Endothelial cell of umbilical vein (primary cell): ENCODE measurements around the gene PMIS2. TPM values are rescaled to one million over a fixed set of nuclear protein-coding genes. Genes with fewer than 3 reads are reported as not detected.

Source experiments
- BruUV-seq: library from RNA; stranded (reverse); fragments of 400-500 nt; replicated peaks from 2 replicates; lab custom pipeline; 2021; lab: Mats Ljungman, UMichigan
- CTCF ChIA-PET: fragments of 300-600, 350-600 bp; sonication (Branson Sonifier 250); formaldehyde crosslinking; loops from one replicate; lab custom pipeline; 2021; ENCODE audit warnings: antibody characterized with exemption, inconsistent platforms; lab: Charles Lee
- POLR2A ChIA-PET: fragments of 300-600, 350-600 bp; sonication (Branson Sonifier 250); formaldehyde crosslinking; loops from one replicate; lab custom pipeline; 2021; ENCODE audit warnings: antibody characterized with exemption, inconsistent platforms; lab: Charles Lee
- DNase-seq: peaks from one replicate; pipeline ENCODE4 v3.0.0-alpha.2; 2011; ENCODE audit warnings: low read depth, low spot score
- FAIRE-seq: peaks from 2 replicates; lab custom pipeline; 2011; peaks lifted over from hg19 to GRCh38; lab: Jason Lieb, UNC
- H2AFZ ChIP-seq: 2 replicates; pipeline ENCODE4 v1.6.0; 2012; ENCODE audit warnings: low read depth, low read length, control low read depth, inconsistent platforms
- H3K27ac ChIP-seq: 2 replicates; pipeline ENCODE4 v1.5.1; 2011; ENCODE audit warnings: low read depth, mild to moderate bottlenecking, control low read depth, low read length, moderate library complexity; ENCODE audit not compliant: insufficient read depth
- H3K27me3 ChIP-seq, 2 experiments: 2 replicates each; pipeline versions ENCODE4 v1.6.0 to v1.6.1; 2011; ENCODE audit warnings: low read length in 2 of 2, mixed read lengths in 1 of 2; ENCODE audit not compliant: control insufficient read depth in 2 of 2, insufficient read depth in 2 of 2
- H3K36me3 ChIP-seq, 2 experiments: 2 replicates in 1 of 2; 3 replicates in 1 of 2; pipeline ENCODE4 v1.5.1; 2011; ENCODE audit warnings: low read length in 2 of 2, mild to moderate bottlenecking in 1 of 2, moderate library complexity in 1 of 2; ENCODE audit not compliant: control insufficient read depth in 2 of 2, insufficient read depth in 2 of 2; ENCODE audit errors: extremely low read depth in 1 of 2
- H3K4me1 ChIP-seq: 3 replicates; pipeline ENCODE4 v1.5.1; 2011; ENCODE audit warnings: mild to moderate bottlenecking, low read length; ENCODE audit not compliant: control insufficient read depth, insufficient read depth; ENCODE audit errors: extremely low read depth
- H3K4me2 ChIP-seq: 2 replicates; pipeline ENCODE4 v1.6.1; 2011; ENCODE audit warnings: low read length, control low read depth, mixed read lengths; ENCODE audit not compliant: insufficient read depth
- H3K4me3 ChIP-seq, 3 experiments: fragments of 200-600 bp in 1 of 3; sonication (generic), shearing (Covaris generic) in 1 of 3; replicated peaks in 1 of 3; 2 replicates each; pipeline ENCODE4 v1.5.1; 2011 to 2016; ENCODE audit warnings: control low read depth in 3 of 3, low read length in 3 of 3, mild to moderate bottlenecking in 2 of 3, inconsistent platforms in 1 of 3, low read depth in 1 of 3, moderate library complexity in 1 of 3; ENCODE audit not compliant: insufficient read depth in 1 of 3
- H3K79me2 ChIP-seq: 2 replicates; pipeline ENCODE4 v1.6.0; 2012; ENCODE audit warnings: low read length, inconsistent platforms; ENCODE audit not compliant: control insufficient read depth, insufficient read depth
- H3K9ac ChIP-seq: replicated peaks from 2 replicates; pipeline ENCODE3; 2011; ENCODE audit warnings: low read length, control low read depth; ENCODE audit not compliant: insufficient read depth; ENCODE audit errors: extremely low read depth
- H3K9me1 ChIP-seq: replicated peaks from 3 replicates; pipeline ENCODE4 v1.6.0; 2011; ENCODE audit warnings: mild to moderate bottlenecking, low read length; ENCODE audit not compliant: control insufficient read depth, insufficient read depth; ENCODE audit errors: extremely low read depth
- H3K9me3 ChIP-seq: replicated peaks from 2 replicates; pipeline ENCODE4 v1.5.1; 2012; ENCODE audit warnings: low read length, inconsistent platforms; ENCODE audit not compliant: control insufficient read depth, insufficient read depth
- H4K20me1 ChIP-seq: replicated peaks from 2 replicates; pipeline ENCODE3; 2011; ENCODE audit warnings: mild to moderate bottlenecking, low read length; ENCODE audit not compliant: control insufficient read depth, insufficient read depth; ENCODE audit errors: extremely low read depth
- EZH2 ChIP-seq: IDR thresholded peaks from 2 replicates; pipeline ENCODE4 v1.6.1; 2012; ENCODE audit warnings: borderline replicate concordance, low read depth, mild to moderate bottlenecking, moderate library complexity, low read length, inconsistent platforms; ENCODE audit not compliant: severe bottlenecking
- FOS ChIP-seq: IDR thresholded peaks from 2 replicates; pipeline ENCODE4 v1.6.1; 2011; ENCODE audit warnings: mild to moderate bottlenecking, low read length, moderate library complexity, borderline replicate concordance; ENCODE audit not compliant: insufficient read depth
- GATA2 ChIP-seq: IDR thresholded peaks from 2 replicates; pipeline ENCODE4 v1.7.0; 2011; ENCODE audit warnings: low read depth, mild to moderate bottlenecking, moderate library complexity, mixed read lengths, low read length; ENCODE audit not compliant: insufficient read length, insufficient read depth
- JUN ChIP-seq: IDR thresholded peaks from 2 replicates; pipeline ENCODE4 v1.6.1; 2011; ENCODE audit warnings: borderline replicate concordance, low read depth; ENCODE audit not compliant: insufficient read length, insufficient read depth
- MYC ChIP-seq: IDR thresholded peaks from one replicate; pipeline ENCODE4 v1.6.1; 2011; ENCODE audit warnings: mild to moderate bottlenecking, low read depth, low read length
- POLR2A ChIP-seq: IDR thresholded peaks from 2 replicates; pipeline ENCODE4 v1.6.1; 2012; ENCODE audit warnings: low read depth, mild to moderate bottlenecking, control low read depth, low read length
- POLR2AphosphoS5 ChIP-seq: IDR thresholded peaks from 2 replicates; pipeline ENCODE4 v1.6.1; 2012; ENCODE audit warnings: low read depth, mild to moderate bottlenecking, control low read depth, low read length, moderate library complexity; ENCODE audit not compliant: insufficient read depth
- dilution Hi-C: fragments of 300-500 bp; cut with MboI; formaldehyde crosslinking; loops from one replicate; pipeline ENCODE4 v1.15.0; 2019; ENCODE audit warnings: low sequenced_read_pairs; ENCODE audit not compliant: extremely low pct_ligation_motif_present
- intact Hi-C: fragments of 100-400 bp; cut with micrococcal nuclease; formaldehyde crosslinking; loops from one replicate; pipeline ENCODE4 v1.10.0; 2022
- polyA plus RNA-seq, 4 experiments: library from polyadenylated mRNA; depleted of rRNA in 3 of 4; stranded (reverse) in 3 of 4; unstranded in 1 of 4; fragments of >200 nt; gene quantifications; 2 replicates each; pipeline versions ENCODE4 v1.2.1 to v1.2.3, GENCODE V29; 2011 to 2012; ENCODE audit warnings: missing spikeins in 1 of 4
- total RNA-seq: library from RNA; stranded (reverse); gene quantifications from 2 replicates; pipeline ENCODE4 v1.2.3, GENCODE V29; 2021
- TF ChIP-seq, protein P1 (sequence below), 2 donors: IDR thresholded peaks; 1 replicate in 1 of 2; 2 replicates in 1 of 2; pipeline ENCODE4 v1.5.1; 2011; ENCODE audit warnings: low read length in 2 of 2, mild to moderate bottlenecking in 2 of 2, moderate library complexity in 2 of 2, control low read depth in 1 of 2, inconsistent platforms in 1 of 2, low read depth in 1 of 2; ENCODE audit not compliant: insufficient read depth in 1 of 2; ENCODE audit errors: extremely low read depth in 1 of 2
- TF ChIP-seq, protein P2 (sequence below): IDR thresholded peaks from 2 replicates; pipeline ENCODE4 v1.6.1; 2011; ENCODE audit not compliant: insufficient read depth, insufficient read length

PMIS2 gene
- total and polyA plus RNA-seq, 2 donors (not counting 3 experiments of a cell fraction or from before 2014, with no cell fraction given): not detected

DNA sequence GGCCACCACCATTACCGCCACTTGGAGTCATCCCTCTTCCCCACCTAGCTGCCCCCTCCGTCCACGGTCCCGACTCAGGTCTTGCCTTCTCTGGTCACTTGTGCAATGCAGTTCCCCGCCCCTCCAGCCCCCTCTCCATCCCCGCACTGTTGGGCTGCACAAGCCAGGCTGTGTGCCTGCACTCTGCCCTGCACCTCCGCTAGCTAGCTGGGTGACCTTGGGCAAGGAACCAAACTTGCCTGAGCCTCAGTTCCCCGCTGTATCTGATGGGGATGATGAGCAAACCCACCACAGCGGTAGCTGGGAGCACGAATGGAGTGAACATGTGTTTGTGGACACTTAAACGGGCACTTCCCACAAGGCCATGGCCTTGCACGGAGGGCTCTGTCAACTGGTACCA, 46.1 kb upstream of the PMIS2 start:
- ChIA-PET POLR2A (no interaction called here), CTCF (no interaction called here)
- peaks cover 6% of the 10 kb centered on the region for H3K4me1 ChIP-seq
- H3K9me3 ChIP-seq: no peaks in the 10 kb centered on the region
- no peak overlapping the region for H3K4me2 ChIP-seq
- intact Hi-C loops: no loop called here
- no peak for FAIRE-seq
- no peaks in the 10 kb centered on the region for H3K9me1 ChIP-seq
- TF ChIP-seq POLR2A: no peak
- TF ChIP-seq, protein P1, sequence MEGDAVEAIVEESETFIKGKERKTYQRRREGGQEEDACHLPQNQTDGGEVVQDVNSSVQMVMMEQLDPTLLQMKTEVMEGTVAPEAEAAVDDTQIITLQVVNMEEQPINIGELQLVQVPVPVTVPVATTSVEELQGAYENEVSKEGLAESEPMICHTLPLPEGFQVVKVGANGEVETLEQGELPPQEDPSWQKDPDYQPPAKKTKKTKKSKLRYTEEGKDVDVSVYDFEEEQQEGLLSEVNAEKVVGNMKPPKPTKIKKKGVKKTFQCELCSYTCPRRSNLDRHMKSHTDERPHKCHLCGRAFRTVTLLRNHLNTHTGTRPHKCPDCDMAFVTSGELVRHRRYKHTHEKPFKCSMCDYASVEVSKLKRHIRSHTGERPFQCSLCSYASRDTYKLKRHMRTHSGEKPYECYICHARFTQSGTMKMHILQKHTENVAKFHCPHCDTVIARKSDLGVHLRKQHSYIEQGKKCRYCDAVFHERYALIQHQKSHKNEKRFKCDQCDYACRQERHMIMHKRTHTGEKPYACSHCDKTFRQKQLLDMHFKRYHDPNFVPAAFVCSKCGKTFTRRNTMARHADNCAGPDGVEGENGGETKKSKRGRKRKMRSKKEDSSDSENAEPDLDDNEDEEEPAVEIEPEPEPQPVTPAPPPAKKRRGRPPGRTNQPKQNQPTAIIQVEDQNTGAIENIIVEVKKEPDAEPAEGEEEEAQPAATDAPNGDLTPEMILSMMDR (IDR thresholded peaks at IDR 0.05; ENCODE audit: extremely low read depth in 1 of 2, insufficient read depth in 1 of 2, low read depth in 1 of 2, low read length in 2 of 2): no peak
- TF ChIP-seq, protein P2, sequence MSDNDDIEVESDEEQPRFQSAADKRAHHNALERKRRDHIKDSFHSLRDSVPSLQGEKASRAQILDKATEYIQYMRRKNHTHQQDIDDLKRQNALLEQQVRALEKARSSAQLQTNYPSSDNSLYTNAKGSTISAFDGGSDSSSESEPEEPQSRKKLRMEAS: no peak
- TF ChIP-seq EZH2: no peak
- no peak for TF ChIP-seq POLR2AphosphoS5
- TF ChIP-seq FOS: no peak
- no peak for TF ChIP-seq MYC
- no peak for TF ChIP-seq GATA2
- no peak for TF ChIP-seq JUN
- no peaks in the 10 kb centered on the region for H3K36me3 ChIP-seq
- H3K27me3 ChIP-seq: peaks cover 0 to 1% of the 10 kb centered on the region in 2 experiments
- H3K27ac ChIP-seq: no peak overlapping the region
- dilution Hi-C loops: no loop called here
- H3K9ac ChIP-seq: no peak overlapping the region
- no peak overlapping the region for H3K4me3 ChIP-seq
- peaks cover 4% of the 10 kb centered on the region for H3K79me2 ChIP-seq
- no peak for DNase-seq
- no peaks in the 10 kb centered on the region for H4K20me1 ChIP-seq
- BruUV-seq: no TSS peak
- no peak overlapping the region for H2AFZ ChIP-seq
